GM12875 (cell line): ENCODE results near the gene HSPG2.

ENCODE experiments used
- H3K4me3 ChIP-seq: one replicate; pipeline ENCODE4 v1.5.1; 2011; ENCODE audit warnings: low read depth, low read length, control low read depth
- TF ChIP-seq, protein P1 (sequence below): IDR thresholded peaks from 2 replicates; pipeline ENCODE4 v1.5.1; 2011; ENCODE audit warnings: low read depth, mild to moderate bottlenecking, control low read depth, inconsistent platforms, low read length, moderate library complexity, borderline replicate concordance; ENCODE audit not compliant: insufficient read depth

The HSPG2 gene

DNA sequence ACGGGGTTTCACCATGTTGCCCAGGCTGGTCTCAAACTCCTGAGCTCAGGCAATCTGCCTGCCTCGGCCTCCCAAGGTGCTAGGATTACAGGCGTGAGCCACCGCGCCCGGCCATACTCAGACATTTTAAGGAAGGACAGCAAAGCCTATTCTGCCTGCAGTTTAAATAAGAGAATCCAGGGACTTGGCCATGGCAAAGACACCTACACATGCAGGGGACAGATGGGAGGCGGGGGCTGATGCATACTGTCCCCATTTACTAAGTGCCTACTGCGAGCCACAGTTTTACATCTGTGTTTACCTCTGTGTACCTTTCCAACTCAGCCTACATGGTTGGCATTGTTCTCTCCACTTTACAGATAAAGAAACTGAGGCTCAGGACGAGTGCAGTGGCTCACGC lies 99.6 kb downstream of the HSPG2 start:
- no peak overlapping the region for H3K4me3 ChIP-seq
- TF ChIP-seq, protein P1, sequence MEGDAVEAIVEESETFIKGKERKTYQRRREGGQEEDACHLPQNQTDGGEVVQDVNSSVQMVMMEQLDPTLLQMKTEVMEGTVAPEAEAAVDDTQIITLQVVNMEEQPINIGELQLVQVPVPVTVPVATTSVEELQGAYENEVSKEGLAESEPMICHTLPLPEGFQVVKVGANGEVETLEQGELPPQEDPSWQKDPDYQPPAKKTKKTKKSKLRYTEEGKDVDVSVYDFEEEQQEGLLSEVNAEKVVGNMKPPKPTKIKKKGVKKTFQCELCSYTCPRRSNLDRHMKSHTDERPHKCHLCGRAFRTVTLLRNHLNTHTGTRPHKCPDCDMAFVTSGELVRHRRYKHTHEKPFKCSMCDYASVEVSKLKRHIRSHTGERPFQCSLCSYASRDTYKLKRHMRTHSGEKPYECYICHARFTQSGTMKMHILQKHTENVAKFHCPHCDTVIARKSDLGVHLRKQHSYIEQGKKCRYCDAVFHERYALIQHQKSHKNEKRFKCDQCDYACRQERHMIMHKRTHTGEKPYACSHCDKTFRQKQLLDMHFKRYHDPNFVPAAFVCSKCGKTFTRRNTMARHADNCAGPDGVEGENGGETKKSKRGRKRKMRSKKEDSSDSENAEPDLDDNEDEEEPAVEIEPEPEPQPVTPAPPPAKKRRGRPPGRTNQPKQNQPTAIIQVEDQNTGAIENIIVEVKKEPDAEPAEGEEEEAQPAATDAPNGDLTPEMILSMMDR: no peak

DNA sequence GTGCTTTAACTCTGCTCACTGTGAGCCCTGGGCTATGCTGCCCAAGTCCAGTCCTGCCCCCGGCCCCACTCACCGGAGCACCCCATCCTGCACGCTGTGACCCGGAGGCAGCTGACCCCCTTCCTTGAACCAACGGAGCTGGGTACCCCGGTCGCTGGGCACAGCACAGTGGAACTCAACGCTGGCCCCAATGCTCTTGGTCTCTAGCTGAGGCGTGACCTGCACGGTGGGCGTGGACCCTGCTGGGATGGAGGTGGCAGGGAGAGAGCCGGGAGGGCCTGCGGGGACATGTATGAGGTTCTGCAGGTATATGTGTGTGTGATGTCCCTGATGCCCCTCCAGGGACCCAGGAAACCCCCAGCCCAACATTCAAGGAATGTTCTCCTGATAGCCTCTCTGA lies 100.4 kb downstream of the HSPG2 start:
- TF ChIP-seq, protein P1: no peak
- H3K4me3 ChIP-seq: no peak overlapping the region

DNA sequence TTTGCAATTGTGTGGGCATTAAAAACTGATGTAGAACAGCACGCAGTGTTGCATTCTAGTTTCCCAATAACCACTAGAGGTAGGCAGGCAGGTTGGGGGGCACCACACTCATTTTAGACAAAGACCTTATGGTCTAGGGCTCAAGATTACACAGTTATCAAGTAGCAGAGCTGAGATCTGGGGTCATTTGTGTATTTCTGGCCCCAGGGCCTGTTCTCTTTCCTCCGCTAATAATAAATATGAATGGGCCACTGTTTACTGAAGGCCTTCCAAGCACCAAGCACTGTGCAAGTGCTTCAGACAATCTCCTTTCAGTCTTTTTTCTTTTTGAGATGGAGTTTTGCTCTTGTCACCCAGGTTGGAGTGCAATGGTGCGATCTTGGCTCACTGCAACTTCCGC lies 101.1 kb downstream of the HSPG2 start:
- TF ChIP-seq, protein P1: no peak
- no peak overlapping the region for H3K4me3 ChIP-seq

DNA sequence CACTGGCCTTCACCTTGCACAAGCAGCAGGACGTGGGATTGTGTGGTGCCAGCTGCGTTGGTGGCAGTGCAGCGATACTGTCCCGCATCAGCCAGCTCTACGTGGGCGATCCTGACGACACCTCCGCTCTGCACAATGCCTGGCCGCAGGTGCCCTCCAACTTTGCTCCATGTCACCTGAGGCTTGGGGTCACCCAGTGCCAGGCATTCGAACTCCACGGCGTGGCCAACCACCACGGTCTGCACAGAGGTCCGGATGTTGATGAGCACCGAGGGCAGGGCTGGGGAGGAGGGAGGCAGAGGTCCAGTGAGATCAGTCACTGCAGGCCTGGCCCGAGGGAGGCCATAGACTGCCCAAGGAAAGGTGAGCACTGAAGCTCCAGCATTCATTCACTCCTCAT lies 102.4 kb downstream of the HSPG2 start:
- TF ChIP-seq, protein P1: no peak
- H3K4me3 ChIP-seq: no peak overlapping the region

DNA sequence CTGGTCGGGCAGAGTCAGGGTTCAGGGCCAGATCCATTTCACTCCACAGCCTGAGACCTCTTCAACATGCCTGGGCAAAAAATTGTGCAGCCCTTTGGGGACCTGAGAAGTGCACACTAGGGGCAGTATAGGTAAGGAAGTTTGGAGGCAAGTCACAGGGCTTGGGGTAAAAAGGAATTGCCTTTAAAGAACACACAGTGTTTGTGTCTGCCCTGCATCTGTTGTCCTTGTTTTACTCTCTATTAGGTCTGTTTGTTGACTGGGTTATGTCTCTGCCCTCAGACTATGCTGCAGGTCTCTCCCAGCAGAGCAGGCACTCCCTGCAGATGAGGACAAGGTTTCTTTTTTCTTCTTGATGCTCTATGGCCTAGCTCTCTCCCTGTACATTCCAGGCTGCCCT lies 103.0 kb downstream of the HSPG2 start:
- TF ChIP-seq, protein P1: no peak
- H3K4me3 ChIP-seq: no peak overlapping the region

DNA sequence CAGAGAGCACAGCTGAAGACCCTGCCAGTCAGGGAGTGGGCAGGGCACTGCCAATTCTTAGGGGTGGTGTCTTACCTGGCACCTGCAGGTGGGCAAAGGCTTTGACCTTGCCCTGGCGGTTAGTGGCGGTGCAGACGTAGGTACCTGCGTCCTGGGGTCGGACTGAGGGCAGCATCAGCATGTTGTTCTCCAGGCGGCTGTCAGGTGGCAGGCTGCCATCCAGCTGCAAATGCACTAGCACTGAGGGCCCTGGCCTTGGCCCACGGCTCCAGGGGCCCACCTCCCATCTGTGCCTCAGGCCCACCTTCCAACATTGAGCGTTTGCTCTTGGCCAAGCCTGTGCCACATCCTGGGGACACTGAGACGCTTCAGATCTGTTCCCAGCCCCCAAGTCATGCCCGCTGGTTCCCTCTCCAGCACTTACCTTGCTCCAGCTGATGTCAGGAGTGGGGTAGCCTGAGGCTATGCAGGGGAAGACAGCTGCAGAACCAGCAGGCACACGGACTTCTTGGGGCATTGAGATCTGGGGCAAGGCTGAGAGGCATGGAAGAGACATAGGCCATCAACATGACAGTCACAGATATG lies 103.6 kb downstream of the HSPG2 start:
- TF ChIP-seq, protein P1: no peak

DNA sequence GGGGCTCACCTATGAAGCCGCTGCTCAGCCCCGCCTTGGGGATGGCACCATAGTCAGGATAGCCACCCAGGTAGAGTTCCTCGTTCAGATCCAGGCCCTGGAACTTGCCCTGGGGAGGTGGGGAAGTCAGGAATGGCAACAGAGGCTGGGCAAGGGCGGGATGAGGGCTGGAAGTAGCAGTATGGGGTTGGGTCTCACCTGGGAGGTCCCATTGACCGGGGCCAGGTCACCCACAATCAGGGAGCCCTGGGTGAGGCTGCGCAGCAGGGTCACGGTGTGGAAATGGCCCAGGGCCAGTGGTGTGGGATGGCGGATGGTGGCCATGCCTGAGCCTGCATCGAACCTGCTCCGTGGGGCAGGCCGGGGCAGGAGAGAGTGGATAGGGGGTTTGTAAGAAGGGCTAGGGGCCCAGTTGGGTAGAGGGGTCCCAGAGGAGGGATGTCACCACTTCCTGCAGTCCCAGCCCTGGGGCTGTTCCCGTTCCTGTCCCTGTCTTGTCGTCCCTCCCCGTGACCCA lies 105.6 kb downstream of the HSPG2 start:
- H3K4me3 ChIP-seq: no peak overlapping the region
- TF ChIP-seq, protein P1: no peak

More for the DNA sequence above, 103.6 kb downstream of the HSPG2 start:
- H3K4me3 ChIP-seq: no peak overlapping the region
